ENCODE data around the gene SCML2.
"Not testable (repeated sequence)": the region's sequence is repeated elsewhere in the genome, so short reads cannot be mapped to it uniquely, and the experiment has no call there.

Gene SCML2

GRCh38 chrX:18272222-18272621 lies 82.3 kb downstream of the SCML2 start:
- in situ Hi-C loops (cut with MboI; ENCODE audit: low sequenced_read_pairs) = no loop called here

- in situ Hi-C loops (cut with MboI; ENCODE audit: low sequenced_read_pairs) = no loop called here
Observed at GRCh38 chrX:18271725-18272124, 82.8 kb downstream of the SCML2 start.

GRCh38 chrX:18271309-18271708 lies 83.2 kb downstream of the SCML2 start:
- in situ Hi-C loops (cut with MboI; ENCODE audit: low sequenced_read_pairs) = no loop called here

GRCh38 chrX:18255059-18255458 lies 99.4 kb downstream of the SCML2 start:
- in situ Hi-C loops (cut with MboI; ENCODE audit: low sequenced_read_pairs) = no loop called here

- in situ Hi-C loops (cut with MboI; ENCODE audit: low sequenced_read_pairs) = no loop called here
Observed at GRCh38 chrX:18252644-18253359, 101.7 kb downstream of the SCML2 start.

GRCh38 chrX:18229646-18230045 lies 124.8 kb downstream of the SCML2 start:
- in situ Hi-C loops (cut with MboI; ENCODE audit: low sequenced_read_pairs) = not testable (repeated sequence)

- in situ Hi-C loops (cut with MboI; ENCODE audit: low sequenced_read_pairs) = no loop called here
Observed at GRCh38 chrX:18228069-18228468, 126.4 kb downstream of the SCML2 start.

- in situ Hi-C loops (cut with MboI; ENCODE audit: low sequenced_read_pairs) = no loop called here
Observed at GRCh38 chrX:18227458-18227857, 127.0 kb downstream of the SCML2 start.

GRCh38 chrX:18220786-18221185 lies 133.7 kb downstream of the SCML2 start, which contains the start of gene BEND2:
TSS of gene BEND2 (minus strand) at chrX:18220886. CDS start at chrX:18220750, 136 bp downstream.
- in situ Hi-C loops (cut with MboI; ENCODE audit: low sequenced_read_pairs) = no loop called here

GRCh38 chrX:18210470-18210869 lies 144.0 kb downstream of the SCML2 start:
- in situ Hi-C loops (cut with MboI; ENCODE audit: low sequenced_read_pairs) = no loop called here

- in situ Hi-C loops (cut with MboI; ENCODE audit: low sequenced_read_pairs) = no loop called here
Observed at GRCh38 chrX:18206657-18207056, 147.8 kb downstream of the SCML2 start.

- in situ Hi-C loops (cut with MboI; ENCODE audit: low sequenced_read_pairs) = no loop called here
Observed at GRCh38 chrX:18203631-18204030, 150.9 kb downstream of the SCML2 start.

GRCh38 chrX:18194688-18195087 lies 159.8 kb downstream of the SCML2 start:
- in situ Hi-C loops (cut with MboI; ENCODE audit: low sequenced_read_pairs) = no loop called here
